ENCODE measurements around the gene VPS54. TPM values are rescaled to one million over a fixed set of nuclear protein-coding genes. Genes with fewer than 3 reads are reported as not detected.
"Not testable (repeated sequence)": the region's sequence is repeated elsewhere in the genome, so short reads cannot be mapped to it uniquely, and the experiment has no call there.

Gene VPS54
- total RNA-seq, 4 donors from 2014 or later, result 4.1 to 27.6 (median 18.6) TPM

- no peak overlapping the region for H3K4me3 ChIP-seq
- 86 to 88% methylated on average over 5 of the region's 5 CpGs for WGBS, 2 donors (ENCODE audit: low coverage in 1 of 2)
- H3K4me1 ChIP-seq, result no peaks in the 10 kb centered on the region
- H3K27me3 ChIP-seq, result no peaks in the 10 kb centered on the region
- TF ChIP-seq POLR2AphosphoS5 (IDR thresholded peaks at IDR 0.05) (no peak), POLR2A (IDR thresholded peaks at IDR 0.05) (no peak), CTCF (IDR thresholded peaks at IDR 0.05) (no peak), EP300 (IDR thresholded peaks at IDR 0.05; ENCODE audit: low read depth) (no peak)
- no peaks in the 10 kb centered on the region for H3K36me3 ChIP-seq
- intact Hi-C loops (cut with DNase I; ENCODE audit: low total_unique reads), result no loop called here
- H3K9me3 ChIP-seq, result no peaks in the 10 kb centered on the region
- no peak for DNase-seq
- no peak overlapping the region for H3K27ac ChIP-seq
- in situ Hi-C loops (cut with MboI; ENCODE audit: low pct_ligation_motif_present in 1 of 4, low pct_unique_long_range_greater_than_20kb in 1 of 4, low sequenced_read_pairs in 3 of 4), result no loop called here
These were observed 25.4 kb downstream of the VPS54 start for GRCh38 chr2:63993871-63994270.

GRCh38 chr2:63993130-63993584 is 26.1 kb downstream of the VPS54 start:
- DNase-seq; H3K4me3 ChIP-seq; H3K27me3 ChIP-seq; H3K9me3 ChIP-seq; in situ Hi-C loops (cut with MboI; ENCODE audit: low pct_ligation_motif_present in 1 of 4, low pct_unique_long_range_greater_than_20kb in 1 of 4, low sequenced_read_pairs in 3 of 4); H3K4me1 ChIP-seq; H3K27ac ChIP-seq; H3K36me3 ChIP-seq; intact Hi-C loops (cut with DNase I; ENCODE audit: low total_unique reads): not testable (repeated sequence)
- 92 to 94% methylated on average over 9 of the region's 9 CpGs for WGBS, 2 donors (ENCODE audit: low coverage in 1 of 2)

DNA sequence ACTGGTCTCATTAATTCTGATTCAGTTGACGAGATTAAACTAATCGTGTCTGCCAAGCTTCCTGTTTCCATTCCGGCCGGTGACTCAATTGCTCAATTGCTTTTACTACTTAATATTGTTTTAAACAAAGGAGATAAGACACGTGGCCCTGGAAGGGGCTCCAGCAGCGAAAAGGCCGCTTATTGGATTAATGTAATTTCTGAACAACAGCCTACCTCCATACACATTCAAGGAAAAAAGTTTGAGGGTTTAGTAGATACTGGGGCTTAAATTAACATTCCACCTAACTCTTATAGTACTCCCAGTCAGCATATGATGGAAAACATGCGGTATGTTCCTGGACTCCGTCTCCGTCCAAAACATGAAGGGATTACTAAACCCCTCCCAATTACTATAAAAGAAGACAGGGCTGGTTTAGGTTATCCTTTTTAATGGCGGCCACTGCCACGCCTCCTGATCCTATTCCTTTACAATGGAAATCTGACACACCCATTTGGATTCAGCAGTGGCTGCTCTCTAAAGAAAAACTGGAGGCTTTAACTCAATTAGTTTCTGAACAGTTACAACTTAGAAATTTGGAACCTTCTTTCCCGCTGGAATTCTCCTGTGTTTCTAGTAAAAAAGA is 27.1 kb downstream of the VPS54 start:
- Histone ChIP-seq H3K4me3 (no peak overlapping the region), H3K27ac (no peak overlapping the region), H3K27me3 (no peaks in the 10 kb centered on the region), H3K4me1 (no peaks in the 10 kb centered on the region), H3K36me3 (no peaks in the 10 kb centered on the region), H3K9me3 (no peaks in the 10 kb centered on the region)
- no peak for TF ChIP-seq POLR2AphosphoS5 (IDR thresholded peaks at IDR 0.05)
- no peak for TF ChIP-seq POLR2A (IDR thresholded peaks at IDR 0.05)
- no peak for TF ChIP-seq CTCF (IDR thresholded peaks at IDR 0.05)
- TF ChIP-seq EP300 (IDR thresholded peaks at IDR 0.05; ENCODE audit: low read depth), result no peak
- in situ Hi-C loops (cut with MboI; ENCODE audit: low pct_ligation_motif_present in 1 of 4, low pct_unique_long_range_greater_than_20kb in 1 of 4, low sequenced_read_pairs in 3 of 4) (no loop called here), intact Hi-C loops (cut with DNase I; ENCODE audit: low total_unique reads) (no loop called here)
- no peak for DNase-seq
- WGBS, 2 donors (ENCODE audit: low coverage in 1 of 2), result 92 to 93% methylated on average over 11 to 13 of the region's 13 CpGs

DNA sequence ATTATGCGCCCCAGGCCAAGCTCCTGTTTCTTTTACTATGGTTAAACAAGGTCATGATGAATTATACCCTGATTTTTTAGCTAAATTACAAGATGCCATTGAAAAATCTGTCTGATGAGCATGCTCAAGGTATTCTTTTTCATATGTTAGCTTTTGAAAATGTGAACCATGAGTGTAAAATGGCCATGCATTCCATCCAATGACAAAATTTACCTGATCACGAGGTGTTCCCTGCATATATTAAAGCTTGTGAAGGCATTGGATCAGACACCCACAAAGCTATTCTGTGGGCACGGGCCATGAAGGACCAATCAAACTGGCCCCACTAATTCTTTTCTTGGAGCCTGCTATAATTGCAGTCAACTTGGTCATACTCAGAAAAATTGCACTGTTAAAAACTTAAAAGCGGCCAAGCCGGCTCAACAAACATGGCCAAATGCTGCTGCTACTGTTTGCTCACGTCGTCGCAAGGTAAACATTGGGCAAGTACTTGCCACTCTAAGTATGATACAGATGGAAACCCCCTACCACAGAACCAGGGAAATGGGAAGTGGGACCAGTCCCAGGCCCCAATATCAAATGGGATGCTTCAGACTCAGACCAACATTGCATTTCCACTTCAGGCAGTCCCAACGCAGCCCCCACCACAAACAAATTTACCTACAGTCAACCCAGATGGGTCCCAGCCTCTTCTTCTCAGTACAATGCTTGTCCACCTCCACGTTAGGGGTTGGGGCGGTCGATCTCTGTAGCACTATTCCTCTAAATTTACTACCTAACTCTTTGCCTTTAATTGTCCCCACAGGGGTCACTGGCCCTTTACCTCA is 27.8 kb downstream of the VPS54 start:
- DNase-seq; H3K4me3 ChIP-seq; H3K36me3 ChIP-seq; H3K4me1 ChIP-seq; H3K27me3 ChIP-seq; in situ Hi-C loops (cut with MboI; ENCODE audit: low pct_ligation_motif_present in 1 of 4, low pct_unique_long_range_greater_than_20kb in 1 of 4, low sequenced_read_pairs in 3 of 4); H3K9me3 ChIP-seq; intact Hi-C loops (cut with DNase I; ENCODE audit: low total_unique reads); H3K27ac ChIP-seq: not testable (repeated sequence)
- 90 to 92% methylated on average over 3 to 12 of the region's 12 CpGs for WGBS, 2 donors (ENCODE audit: low coverage in 1 of 2)

DNA sequence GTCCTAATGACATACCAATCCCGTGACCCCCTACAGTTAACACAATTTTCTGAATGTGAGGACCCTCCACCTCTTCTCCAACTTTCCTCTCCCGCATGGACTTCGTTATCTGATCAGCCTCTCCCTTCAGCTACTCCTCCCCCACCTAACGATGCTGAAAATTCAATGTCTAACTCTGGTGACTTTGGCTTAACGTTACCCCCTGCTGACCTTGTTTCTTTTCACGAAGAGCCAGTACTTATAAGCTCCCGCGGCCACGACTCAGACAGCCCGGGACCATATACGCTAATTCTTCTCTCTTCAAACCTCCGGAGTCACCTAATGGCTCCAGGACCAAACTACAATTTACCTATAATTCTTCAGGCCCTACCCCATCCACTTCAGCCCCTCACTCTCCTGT is 29.2 kb downstream of the VPS54 start:
- intact Hi-C loops (cut with DNase I; ENCODE audit: low total_unique reads), result no loop called here

GRCh38 chr2:63988842-63989436 is 30.3 kb downstream of the VPS54 start:
- H3K4me3 ChIP-seq; intact Hi-C loops (cut with DNase I; ENCODE audit: low total_unique reads); H3K27ac ChIP-seq; H3K27me3 ChIP-seq; in situ Hi-C loops (cut with MboI; ENCODE audit: low pct_ligation_motif_present in 1 of 4, low pct_unique_long_range_greater_than_20kb in 1 of 4, low sequenced_read_pairs in 3 of 4); H3K9me3 ChIP-seq; DNase-seq; H3K36me3 ChIP-seq: not testable (repeated sequence)
- H3K4me1 ChIP-seq, result peaks cover 0 to 17% (median 11%) of the 10 kb centered on the region in 4 donors
- WGBS, 2 donors (ENCODE audit: low coverage in 1 of 2), result 92 to 96% methylated on average over 9 to 12 of the region's 12 CpGs

More for the DNA sequence above, 29.2 kb downstream of the VPS54 start:
- Histone ChIP-seq H3K27me3 (no peaks in the 10 kb centered on the region), H3K4me3 (no peak overlapping the region), H3K36me3 (no peaks in the 10 kb centered on the region), H3K27ac (no peak overlapping the region), H3K9me3 (no peaks in the 10 kb centered on the region), H3K4me1 (peaks cover 0 to 12% (median 7%) of the 10 kb centered on the region in 4 donors)
- no peak for DNase-seq
- TF ChIP-seq POLR2AphosphoS5 (IDR thresholded peaks at IDR 0.05) (no peak), CTCF (IDR thresholded peaks at IDR 0.05) (no peak), POLR2A (IDR thresholded peaks at IDR 0.05) (no peak), EP300 (IDR thresholded peaks at IDR 0.05; ENCODE audit: low read depth) (no peak)
- WGBS, 2 donors (ENCODE audit: low coverage in 1 of 2), result 93 to 94% methylated on average over 12 of the region's 12 CpGs
- in situ Hi-C loops (cut with MboI; ENCODE audit: low pct_ligation_motif_present in 1 of 4, low pct_unique_long_range_greater_than_20kb in 1 of 4, low sequenced_read_pairs in 3 of 4), result no loop called here
